GM12864 (cell line): Measurements from ENCODE around the gene TPRN.
"Not testable (repeated sequence)": the region's sequence is repeated elsewhere in the genome, so short reads cannot be mapped to it uniquely, and the experiment has no call there.

Experiments used
- DNase-seq: peaks from one replicate; pipeline ENCODE4 v3.0.0-alpha.2; 2011; ENCODE audit warnings: low read depth
- H3K4me3 ChIP-seq: 2 replicates; pipeline ENCODE4 v1.5.1; 2011; ENCODE audit warnings: mild to moderate bottlenecking, low read depth, low read length, control low read depth
- CTCF ChIP-seq: IDR thresholded peaks from 2 replicates; pipeline ENCODE4 v1.5.1; 2011; ENCODE audit warnings: low read depth, mild to moderate bottlenecking, moderate library complexity, low read length, control low read depth, inconsistent platforms; ENCODE audit errors: missing control alignments

Gene TPRN

GRCh38 chr9:137243626-137244485 is 43.3 kb upstream of the TPRN start:
- DNase-seq = no peak
- no peak overlapping the region for H3K4me3 ChIP-seq
- TF ChIP-seq CTCF = no peak

- DNase-seq, H3K4me3 ChIP-seq: not testable (repeated sequence)
These were observed 42.7 kb upstream of the TPRN start for GRCh38 chr9:137243266-137243625.

GRCh38 chr9:137242269-137243203 is 42.0 kb upstream of the TPRN start:
- TF ChIP-seq CTCF = no peak
- DNase-seq = no peak

GRCh38 chr9:137241490-137242268 is 41.1 kb upstream of the TPRN start:
- DNase-seq = no peak
- TF ChIP-seq CTCF = no peak
- peak overlapping the region; percentile 96 for H3K4me3 ChIP-seq

More at GRCh38 chr9:137242269-137243203, 42.0 kb upstream of the TPRN start:
- peak overlapping the region; percentile 96 for H3K4me3 ChIP-seq

GRCh38 chr9:137240841-137241489 is 40.4 kb upstream of the TPRN start, which contains the start of gene TUBB4B:
Gene TUBB4B (plus strand): TSS chr9:137241287. CDS start chr9:137241361, 74 bp downstream.
- peak; percentile 100 for DNase-seq
- peak within 1 kb of the TSS; percentile 96 for H3K4me3 ChIP-seq
- TF ChIP-seq CTCF = no peak

- H3K4me3 ChIP-seq = peak overlapping the region; percentile 76
- no peak for DNase-seq
- no peak for TF ChIP-seq CTCF
These were observed 39.8 kb upstream of the TPRN start for GRCh38 chr9:137240318-137240840.

- peak overlapping the region; percentile 76 for H3K4me3 ChIP-seq
- DNase-seq = not testable (repeated sequence)
These were observed 39.1 kb upstream of the TPRN start for GRCh38 chr9:137239541-137240200.
